ENCODE results near the gene SLC17A9. TPM values are rescaled to one million over a fixed set of nuclear protein-coding genes. Genes with fewer than 3 reads are reported as not detected.
A peak's percentile ranks its signal among the peaks of the same experiment; 100 is the strongest.

Gene SLC17A9
- total RNA-seq, 2 donors from 2014 or later = 10.2 to 11.8 TPM

- no peaks in the 10 kb centered on the region for H3K9me3 Mint-ChIP-seq
- H3K4me1 Mint-ChIP-seq (ENCODE audit: low read depth) = peaks cover 27% of the 10 kb centered on the region
- H3K4me3 Mint-ChIP-seq = no peak overlapping the region
- ATAC-seq (replicated peaks in 1 of 2) (no peak), DNase-seq (no peak)
- H3K27me3 Mint-ChIP-seq (ENCODE audit: low read depth) = no peaks in the 10 kb centered on the region
- no peak overlapping the region for H3K27ac Mint-ChIP-seq
- H3K36me3 Mint-ChIP-seq (ENCODE audit: insufficient read depth in 2 of 2) = peaks cover 10 to 29% of the 10 kb centered on the region in 2 donors
These were observed 2.5 kb upstream of the SLC17A9 start for GRCh38 chr20:62949962-62950361.

GRCh38 chr20:62950741-62951140, 1.8 kb upstream of the SLC17A9 start:
- ATAC-seq (replicated peaks in 1 of 2) (no peak), DNase-seq (no peak)
- no peaks in the 10 kb centered on the region for H3K27me3 Mint-ChIP-seq (ENCODE audit: low read depth)
- peaks cover 27% of the 10 kb centered on the region for H3K4me1 Mint-ChIP-seq (ENCODE audit: low read depth)
- H3K4me3 Mint-ChIP-seq = no peak overlapping the region
- no peak overlapping the region for H3K27ac Mint-ChIP-seq
- peaks cover 10 to 25% of the 10 kb centered on the region in 2 donors for H3K36me3 Mint-ChIP-seq (ENCODE audit: insufficient read depth in 2 of 2)
- no peaks in the 10 kb centered on the region for H3K9me3 Mint-ChIP-seq

- H3K36me3 Mint-ChIP-seq (ENCODE audit: insufficient read depth in 2 of 2) = peaks cover 10 to 25% of the 10 kb centered on the region in 2 donors
- DNase-seq = no peak
- H3K27me3 Mint-ChIP-seq (ENCODE audit: low read depth) = no peaks in the 10 kb centered on the region
- no peak overlapping the region for H3K27ac Mint-ChIP-seq
- H3K4me1 Mint-ChIP-seq (ENCODE audit: low read depth) = peaks cover 27% of the 10 kb centered on the region
- no peak overlapping the region for H3K4me3 Mint-ChIP-seq
- no peak for ATAC-seq (replicated peaks in 1 of 2)
- no peaks in the 10 kb centered on the region for H3K9me3 Mint-ChIP-seq
These were observed 1.2 kb upstream of the SLC17A9 start for GRCh38 chr20:62951143-62951895.

- Mint-ChIP-seq H3K27ac (peak overlapping the region; percentile 4), H3K9me3 (no peaks in the 10 kb centered on the region), H3K36me3 (ENCODE audit: insufficient read depth in 2 of 2) (peaks cover 10 to 25% of the 10 kb centered on the region in 2 donors), H3K4me3 (peak overlapping the region; percentile 77 to 86), H3K4me1 (ENCODE audit: low read depth) (peaks cover 27% of the 10 kb centered on the region), H3K27me3 (ENCODE audit: low read depth) (no peaks in the 10 kb centered on the region)
- DNase-seq = no peak
- ATAC-seq (replicated peaks in 1 of 2) = no peak
These were observed 575 bp upstream of the SLC17A9 start for GRCh38 chr20:62951896-62952372.

- H3K4me1 Mint-ChIP-seq (ENCODE audit: low read depth) = peaks cover 27% of the 10 kb centered on the region
- peaks cover 10 to 17% of the 10 kb centered on the region in 2 donors for H3K36me3 Mint-ChIP-seq (ENCODE audit: insufficient read depth in 2 of 2)
- H3K4me3 Mint-ChIP-seq = peak overlapping the region; percentile 75 to 86
- no peaks in the 10 kb centered on the region for H3K27me3 Mint-ChIP-seq (ENCODE audit: low read depth)
- H3K9me3 Mint-ChIP-seq = no peaks in the 10 kb centered on the region
- ATAC-seq (replicated peaks in 1 of 2) (peak in 1 of 2 donors; percentile 1), DNase-seq (no peak)
- no peak overlapping the region for H3K27ac Mint-ChIP-seq
These were observed 694 bp downstream of the SLC17A9 start for GRCh38 chr20:62952968-62953838.

- H3K9me3 Mint-ChIP-seq = no peaks in the 10 kb centered on the region
- H3K4me3 Mint-ChIP-seq = peak overlapping the region; percentile 75 to 86
- ATAC-seq (replicated peaks in 1 of 2) = peak; percentile 75 to 83
- H3K27ac Mint-ChIP-seq = peak overlapping the region; percentile 43
- H3K27me3 Mint-ChIP-seq (ENCODE audit: low read depth) = no peaks in the 10 kb centered on the region
- peak; percentile 63 to 76 for DNase-seq
- H3K36me3 Mint-ChIP-seq (ENCODE audit: insufficient read depth in 2 of 2) = peaks cover 7 to 11% of the 10 kb centered on the region in 2 donors
- H3K4me1 Mint-ChIP-seq (ENCODE audit: low read depth) = peaks cover 27% of the 10 kb centered on the region
These were observed 1.6 kb downstream of the SLC17A9 start for GRCh38 chr20:62953839-62954703.

GRCh38 chr20:62955519-62956386, 3.2 kb downstream of the SLC17A9 start:
- H3K4me1 Mint-ChIP-seq (ENCODE audit: low read depth) = peaks cover 35% of the 10 kb centered on the region
- H3K9me3 Mint-ChIP-seq = no peaks in the 10 kb centered on the region
- no peaks in the 10 kb centered on the region for H3K27me3 Mint-ChIP-seq (ENCODE audit: low read depth)
- DNase-seq (no peak), ATAC-seq (replicated peaks in 1 of 2) (no peak)
- H3K36me3 Mint-ChIP-seq (ENCODE audit: insufficient read depth in 2 of 2) = peaks cover 0 to 2% of the 10 kb centered on the region in 2 donors
- no peak overlapping the region for H3K4me3 Mint-ChIP-seq
- H3K27ac Mint-ChIP-seq = no peak overlapping the region

GRCh38 chr20:62956387-62957135, 4.1 kb downstream of the SLC17A9 start:
- DNase-seq (no peak), ATAC-seq (replicated peaks in 1 of 2) (no peak)
- Mint-ChIP-seq H3K9me3 (no peaks in the 10 kb centered on the region), H3K4me1 (ENCODE audit: low read depth) (peaks cover 28% of the 10 kb centered on the region), H3K36me3 (ENCODE audit: insufficient read depth in 2 of 2) (peaks cover 0 to 2% of the 10 kb centered on the region in 2 donors), H3K4me3 (no peak overlapping the region), H3K27me3 (ENCODE audit: low read depth) (no peaks in the 10 kb centered on the region), H3K27ac (no peak overlapping the region)

- DNase-seq (no peak), ATAC-seq (replicated peaks in 1 of 2) (no peak)
- Mint-ChIP-seq H3K4me1 (ENCODE audit: low read depth) (peaks cover 24% of the 10 kb centered on the region), H3K4me3 (no peak overlapping the region), H3K36me3 (ENCODE audit: insufficient read depth in 2 of 2) (no peaks in the 10 kb centered on the region), H3K27me3 (ENCODE audit: low read depth) (no peaks in the 10 kb centered on the region), H3K9me3 (no peaks in the 10 kb centered on the region), H3K27ac (no peak overlapping the region)
These were observed 4.9 kb downstream of the SLC17A9 start for GRCh38 chr20:62957136-62958117.

- no peak for ATAC-seq (replicated peaks in 1 of 2)
- Mint-ChIP-seq H3K4me1 (ENCODE audit: low read depth) (peaks cover 21% of the 10 kb centered on the region), H3K27me3 (ENCODE audit: low read depth) (no peaks in the 10 kb centered on the region), H3K36me3 (ENCODE audit: insufficient read depth in 2 of 2) (no peaks in the 10 kb centered on the region), H3K4me3 (no peak overlapping the region), H3K9me3 (no peaks in the 10 kb centered on the region), H3K27ac (no peak overlapping the region)
- DNase-seq = no peak
These were observed 6.0 kb downstream of the SLC17A9 start for GRCh38 chr20:62958388-62959100.
